NCI-H146 (cell line): ENCODE results near the gene ASB4.
"Not testable (repeated sequence)": the region's sequence is repeated elsewhere in the genome, so short reads cannot be mapped to it uniquely, and the experiment has no call there.

ENCODE experiments used
- DNase-seq: peaks from one replicate; lab custom pipeline; 2025; lab: John Stamatoyannopoulos, UW

The ASB4 gene

DNA sequence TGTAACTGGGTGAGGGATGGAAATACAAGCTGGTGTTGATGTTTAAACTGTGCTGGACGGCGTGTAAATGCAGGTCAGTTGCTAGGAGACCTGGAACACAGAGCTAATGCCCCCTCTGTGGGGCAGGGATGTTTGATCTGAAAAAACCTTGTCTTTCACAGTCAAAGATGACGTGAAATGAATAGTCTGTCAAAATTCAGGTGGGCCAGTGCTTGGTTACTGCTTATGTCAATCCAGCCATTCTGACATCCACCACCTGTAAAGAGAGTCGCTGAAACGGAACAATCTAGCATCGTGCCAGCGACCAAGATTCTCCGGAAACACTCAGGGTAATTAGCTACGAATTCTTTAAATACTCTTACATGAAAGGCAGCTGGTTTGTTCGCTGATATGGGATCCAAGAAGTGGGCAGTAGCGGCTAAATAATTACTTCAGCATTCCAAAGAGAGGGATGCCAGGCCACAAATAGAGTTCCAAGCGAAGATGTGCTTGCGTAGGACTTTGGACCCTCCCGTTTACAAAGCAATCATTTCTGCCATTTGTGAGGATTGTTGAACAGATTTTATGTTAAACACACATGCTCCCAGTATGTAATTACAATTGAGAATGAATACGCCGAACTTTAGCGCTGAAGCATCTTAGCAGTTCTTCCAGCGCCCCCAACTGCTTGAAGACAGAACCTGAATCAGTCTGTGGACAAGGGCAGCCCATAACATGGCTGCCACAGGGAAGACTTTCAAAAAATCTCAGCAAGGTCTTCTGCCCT is 7.3 kb upstream of the ASB4 start:
- DNase-seq: peak; percentile 74

DNA sequence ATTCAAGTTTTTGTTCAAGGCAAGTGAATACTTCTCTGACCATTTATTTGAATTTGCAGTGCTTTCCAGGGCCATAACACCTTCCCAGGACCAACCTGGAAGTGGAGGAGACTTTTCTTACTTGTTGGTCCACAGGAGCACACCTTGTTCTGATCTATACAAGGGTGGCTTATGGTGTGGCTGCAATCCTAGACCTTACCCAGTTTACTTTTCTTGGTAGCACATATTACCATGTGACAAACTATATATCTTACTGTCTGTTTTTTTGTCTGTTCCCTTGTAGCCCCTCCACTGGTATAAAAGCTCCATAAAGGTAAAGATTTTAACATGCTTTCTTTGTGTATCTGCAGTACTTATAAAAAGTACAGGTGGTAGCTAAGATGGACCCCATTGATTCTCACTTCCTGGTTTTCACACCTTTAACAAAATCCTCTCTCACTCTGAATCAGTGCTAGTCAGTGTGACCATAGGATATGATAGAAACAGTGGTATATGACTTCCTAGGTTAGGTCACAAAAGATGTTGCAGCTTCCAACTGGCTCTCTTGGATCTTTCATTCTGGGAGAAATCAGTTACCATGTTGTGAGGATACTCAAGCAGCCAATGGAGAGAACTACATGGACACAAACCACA is 5.6 kb upstream of the ASB4 start:
- no peak for DNase-seq

DNA sequence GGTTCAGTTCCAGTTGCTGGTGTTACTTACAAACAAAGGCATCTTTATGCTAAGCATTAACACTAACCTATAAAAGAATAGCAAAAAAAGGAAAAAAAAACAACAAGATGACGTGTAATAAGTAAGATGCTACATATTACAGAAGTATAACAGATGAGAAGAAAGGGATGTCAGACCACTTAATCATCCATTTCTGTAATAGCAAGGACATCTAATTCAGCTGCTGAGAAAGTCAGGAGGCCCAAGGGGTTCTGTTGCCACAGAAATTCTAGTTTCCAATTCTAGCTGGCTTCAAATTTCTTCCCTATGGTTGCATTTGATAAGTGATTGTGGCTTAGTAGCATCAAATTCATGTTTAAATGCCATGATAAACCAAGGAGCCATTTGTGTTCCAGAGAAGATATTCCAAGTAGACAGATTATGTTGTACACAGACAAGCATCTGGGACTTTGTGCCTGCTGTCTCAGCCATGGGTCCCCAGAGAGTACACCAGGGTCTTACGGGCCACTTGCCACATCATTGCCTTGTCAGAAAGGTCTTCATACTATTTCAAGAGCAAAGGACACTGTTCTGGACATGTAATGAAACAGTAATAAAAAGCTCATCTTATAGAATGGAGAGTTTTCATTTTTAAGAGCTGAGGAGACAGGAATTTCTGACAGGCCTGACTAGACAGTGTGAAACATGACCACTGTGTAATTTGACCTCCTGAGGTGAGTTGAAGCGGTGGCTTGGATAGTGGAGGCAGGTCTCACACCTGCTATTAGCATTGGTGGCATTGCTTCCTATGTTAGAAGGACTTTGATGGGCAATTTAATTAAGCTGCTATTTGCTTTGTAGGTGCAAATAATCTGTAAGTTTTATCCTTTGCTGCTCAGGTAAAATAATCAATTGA is 4.2 kb upstream of the ASB4 start:
- peak; percentile 46 for DNase-seq

DNA sequence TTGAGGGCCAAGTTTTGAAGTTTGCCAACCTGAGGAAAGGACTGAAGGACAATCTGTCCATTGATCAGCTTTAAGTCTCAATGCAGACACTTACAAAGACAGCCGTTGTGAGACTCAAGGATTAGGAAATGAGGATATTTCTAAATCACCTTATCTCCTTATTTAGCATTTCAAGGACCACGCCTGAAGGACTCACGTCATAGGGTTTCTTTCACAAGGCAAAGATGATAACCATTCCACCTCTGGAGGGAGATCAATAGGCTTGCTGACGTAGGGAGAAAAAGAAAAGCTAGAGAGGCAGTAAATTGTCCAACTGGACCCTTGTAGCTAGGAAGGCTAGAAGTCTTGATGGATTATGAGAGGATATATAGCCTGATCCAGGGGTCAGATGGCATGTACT is 3.3 kb upstream of the ASB4 start:
- DNase-seq: no peak

DNA sequence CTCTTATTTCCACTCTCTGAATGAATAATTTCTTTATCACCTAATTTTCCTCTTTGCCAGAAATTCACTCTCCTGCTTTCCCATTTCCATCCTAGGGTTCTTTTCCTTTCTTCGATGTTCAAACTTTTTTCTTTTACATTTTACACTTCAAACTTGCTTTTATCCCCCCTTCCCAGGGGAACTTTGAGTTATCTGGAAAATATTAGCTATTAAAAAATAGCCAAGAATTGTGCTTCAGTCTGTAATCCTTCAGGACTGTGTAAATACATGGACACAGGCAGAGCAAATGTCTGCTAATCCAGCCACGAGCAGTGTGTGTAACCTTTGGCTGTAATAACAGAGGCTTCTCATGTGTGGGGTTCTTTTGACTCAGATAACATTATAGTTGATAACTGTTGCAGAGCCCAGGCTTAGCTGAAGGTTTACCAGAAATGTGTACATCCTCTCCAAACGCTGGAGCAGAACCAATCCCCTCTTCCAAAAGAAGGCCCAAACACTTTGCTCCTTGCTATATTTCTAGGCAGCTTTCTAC is 4.6 kb downstream of the ASB4 start:
- no peak for DNase-seq

DNA sequence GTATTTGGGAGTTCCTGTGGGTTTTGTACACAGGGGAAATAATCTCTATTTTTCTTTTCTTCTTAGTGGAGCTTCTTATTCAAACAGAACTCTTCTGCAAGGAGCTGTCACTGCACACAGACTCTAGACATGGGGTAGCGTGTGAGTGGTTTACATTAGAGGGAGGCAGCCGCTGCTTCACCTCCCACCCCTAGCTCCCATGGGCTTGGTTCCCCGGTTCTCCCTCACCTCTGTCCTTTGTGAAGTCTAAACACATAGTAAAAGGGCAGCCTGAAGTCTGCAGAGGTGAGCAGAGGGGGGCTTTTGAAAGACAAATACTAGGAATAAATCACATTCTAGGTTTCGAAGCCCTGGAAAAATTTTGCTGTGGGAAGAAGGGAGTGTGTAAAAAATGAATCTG is 5.5 kb downstream of the ASB4 start:
- no peak for DNase-seq

DNA sequence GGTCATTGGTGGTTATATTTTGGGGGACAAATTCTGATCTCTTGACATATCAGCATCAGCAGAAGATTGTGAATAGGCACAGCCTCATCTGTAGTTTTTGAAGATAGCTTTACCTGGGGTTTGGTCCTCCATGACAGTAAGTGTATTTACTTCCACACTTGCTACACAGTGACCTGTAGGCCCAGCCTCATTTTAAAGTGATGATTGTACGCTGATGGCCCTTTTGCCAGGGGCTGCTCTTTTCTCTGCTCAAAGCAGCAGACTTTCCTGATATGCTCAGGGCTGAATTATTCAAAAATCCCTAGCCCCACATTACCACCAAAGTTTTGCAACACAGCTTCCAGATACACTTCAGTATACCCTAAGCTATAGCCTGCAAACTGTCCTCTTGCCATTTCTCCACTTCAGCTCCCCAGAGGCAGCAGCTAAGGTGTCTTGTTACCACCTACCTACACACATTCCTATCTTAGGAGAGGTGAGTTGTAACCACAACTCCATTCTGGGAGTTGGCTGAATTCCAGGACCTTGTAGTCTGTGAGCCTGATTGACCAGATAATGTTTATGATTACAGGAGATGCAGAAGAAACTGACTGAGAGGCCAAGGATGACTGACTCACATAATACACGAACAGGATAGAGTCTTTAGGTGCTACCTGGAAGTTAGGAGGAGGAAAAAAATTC is 6.0 kb downstream of the ASB4 start:
- DNase-seq: no peak

DNA sequence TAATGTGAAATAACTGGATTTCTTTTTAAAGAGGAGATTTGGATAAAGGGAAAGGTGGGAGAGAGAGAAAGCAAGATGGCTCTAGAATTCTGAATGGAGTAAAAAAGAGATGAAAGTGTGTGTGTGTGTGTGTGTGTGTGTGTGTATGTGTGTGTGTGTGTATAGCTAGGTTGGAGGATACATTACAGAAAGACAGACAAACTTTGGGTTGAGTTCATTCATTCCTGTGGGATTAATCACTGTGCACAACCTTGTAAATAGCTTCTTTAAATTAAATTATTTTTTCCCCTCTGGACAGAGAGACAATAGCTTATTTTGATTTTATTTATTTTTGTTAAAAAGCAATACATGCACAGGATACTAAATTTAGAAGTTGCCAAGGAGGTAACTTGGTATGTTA is 7.5 kb downstream of the ASB4 start:
- DNase-seq: no peak

- no peak for DNase-seq
Measured at GRCh38 chr7:95493844-95494243, 8.1 kb downstream of the ASB4 start.

GRCh38 chr7:95501261-95501832 is 15.6 kb downstream of the ASB4 start:
- no peak for DNase-seq

GRCh38 chr7:95502403-95502802 is 16.7 kb downstream of the ASB4 start:
- no peak for DNase-seq

GRCh38 chr7:95503271-95504131 is 17.8 kb downstream of the ASB4 start:
- DNase-seq: no peak

GRCh38 chr7:95504132-95504588 is 18.4 kb downstream of the ASB4 start:
- DNase-seq: not testable (repeated sequence)

DNA sequence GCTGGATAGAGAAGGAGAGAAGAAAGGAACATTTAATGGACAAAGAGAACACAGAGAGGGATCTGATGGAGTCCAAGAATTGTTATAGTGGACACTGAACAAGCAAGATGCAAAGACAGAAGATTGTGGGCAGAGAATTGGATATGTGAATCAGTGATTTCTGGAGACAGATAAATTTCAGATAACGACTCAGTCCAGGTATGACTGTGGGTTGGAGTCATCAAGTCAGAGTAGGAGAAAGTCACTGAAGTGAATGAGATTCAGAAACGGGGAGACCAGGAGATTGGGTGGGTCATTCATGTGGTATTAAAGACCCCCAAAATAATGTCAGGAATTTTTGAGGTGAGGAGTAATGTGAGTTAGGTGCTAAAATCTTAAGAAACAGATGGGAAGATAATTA is 23.0 kb downstream of the ASB4 start:
- no peak for DNase-seq

- DNase-seq: peak; percentile 88
Measured at GRCh38 chr7:95509199-95509598, 23.5 kb downstream of the ASB4 start.

DNA sequence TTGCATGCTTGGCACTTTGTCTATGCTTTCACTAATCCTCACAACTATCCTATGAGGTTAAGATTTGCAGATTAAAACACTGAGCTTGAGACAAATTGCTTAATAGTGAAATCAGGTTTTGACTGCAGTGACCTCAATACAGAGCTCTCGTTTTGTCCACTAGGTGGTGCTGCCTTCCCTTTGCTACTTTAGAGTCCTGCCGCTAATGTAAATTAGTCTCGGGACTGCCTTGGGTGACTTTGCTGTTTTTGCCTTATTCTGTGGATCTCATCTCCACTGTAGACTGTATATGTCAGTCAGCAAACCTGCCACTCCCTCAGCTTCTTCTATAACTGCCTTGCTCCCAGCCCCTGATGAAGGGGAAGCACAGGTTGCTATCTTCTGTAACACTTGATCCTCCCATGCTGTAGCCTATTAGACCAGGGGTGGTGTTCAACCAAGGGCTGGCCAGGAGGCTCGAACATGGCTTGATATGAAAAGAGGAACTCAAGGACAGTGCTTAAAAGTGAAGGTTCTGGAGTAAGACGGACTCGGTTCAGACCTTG is 26.0 kb downstream of the ASB4 start:
- peak; percentile 66 for DNase-seq

- no peak for DNase-seq
Measured at GRCh38 chr7:95517458-95517857, 31.7 kb downstream of the ASB4 start.

- DNase-seq: no peak
Measured at GRCh38 chr7:95517870-95518269, 32.1 kb downstream of the ASB4 start.

DNA sequence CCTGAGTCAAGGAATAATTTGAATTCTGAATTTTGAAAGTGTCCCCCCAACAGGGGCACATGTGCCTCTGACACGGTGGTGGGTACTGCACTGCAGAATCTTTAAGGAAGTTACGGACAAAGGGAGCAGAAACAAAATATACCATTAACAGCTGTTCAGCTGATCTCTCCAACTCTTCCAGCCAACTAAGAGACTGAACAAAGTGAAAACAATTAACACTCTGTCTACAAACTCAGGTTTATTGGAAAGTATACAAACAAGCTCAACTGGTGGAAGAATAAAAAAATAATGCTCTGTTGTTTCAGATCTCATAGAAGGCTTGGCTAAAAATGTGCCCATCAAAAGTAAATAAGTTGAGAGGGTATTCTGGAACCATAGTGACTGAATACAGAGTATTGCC is 34.4 kb downstream of the ASB4 start:
- no peak for DNase-seq

DNA sequence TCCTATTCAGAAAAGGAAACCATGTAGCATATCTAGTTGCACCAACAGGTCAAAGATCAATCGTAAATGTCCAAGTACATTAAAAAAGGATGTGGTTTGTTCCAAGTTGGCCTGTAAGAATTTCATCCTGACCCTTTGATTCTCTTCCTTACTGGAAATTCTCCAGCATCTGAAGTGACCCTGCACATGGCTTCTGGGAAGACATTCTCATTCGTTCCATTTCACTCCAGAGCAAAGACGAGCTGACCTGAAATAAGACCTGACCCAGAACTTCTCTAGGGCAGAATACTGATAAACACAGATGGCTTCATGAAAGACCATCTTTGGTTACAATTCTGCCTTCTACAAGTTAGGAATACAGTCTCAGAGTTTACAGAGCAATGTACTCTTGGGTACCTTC is 39.8 kb downstream of the ASB4 start:
- no peak for DNase-seq
